Gastrocnemius medialis (tissue), 4 donors: ENCODE measurements around the gene IRS2.

Experiments used
- CTCF ChIP-seq, 5 experiments: fragments of 450-650 bp in 3 of 5; fragments of 200-600 bp in 2 of 5; sonication (generic) in 2 of 5; IDR thresholded peaks in 4 of 5; conservative IDR thresholded peaks in 1 of 5; 1 replicate in 4 of 5; 2 replicates in 1 of 5; pipeline ENCODE4 v1.5.1; 2016 to 2019; ENCODE audit warnings: antibody characterized with exemption in 5 of 5, mild to moderate bottlenecking in 3 of 5, moderate library complexity in 3 of 5
- POLR2A ChIP-seq, 2 donors: fragments of 450-650 bp; IDR thresholded peaks; one replicate each; pipeline ENCODE4 v1.6.1; 2017; ENCODE audit warnings: antibody characterized with exemption in 2 of 2, mild to moderate bottlenecking in 2 of 2, moderate library complexity in 2 of 2

- TF ChIP-seq CTCF (IDR thresholded peaks at IDR 0.05 in 4 of 5, conservative IDR thresholded peaks at IDR 0.05 in 1 of 5), result no peak
- no peak for TF ChIP-seq POLR2A (IDR thresholded peaks at IDR 0.05)
Observed at GRCh38 chr13:109712124-109712722, 74.2 kb downstream of the IRS2 start.
